GM12878 (cell line): Measurements from ENCODE around the gene TMUB2. TPM values are rescaled to one million over a fixed set of nuclear protein-coding genes. Genes with fewer than 3 reads are reported as not detected.

Experiments
- ATAC-seq: fragments of 200-7000 bp; cut with Tn5 transposase; 3 replicates; pipeline ENCODE4 v1.9.1; 2020; ENCODE audit warnings: mild to moderate bottlenecking, moderate library complexity
- BruUV-seq: library from RNA; stranded (reverse); fragments of 400-500 nt; replicated peaks from 2 replicates; lab custom pipeline; 2021; lab: Mats Ljungman, UMichigan
- CTCF ChIA-PET: fragments of 300-600 bp; sonication (Branson Sonifier 250); formaldehyde crosslinking; extraction: SDS; loops from one replicate; lab custom pipeline; 2021; ENCODE audit warnings: inconsistent platforms; lab: Yijun Ruan, JAX
- POLR2A ChIA-PET: fragments of 350-600 bp; formaldehyde crosslinking; extraction: SDS; loops from one replicate; lab custom pipeline; 2021; ENCODE audit warnings: inconsistent platforms; lab: Charles Lee
- RAD21 ChIA-PET: fragments of 300-600 bp; sonication (Branson Sonifier 250); formaldehyde crosslinking; loops from one replicate; lab custom pipeline; 2023; ENCODE audit warnings: antibody characterized with exemption; ENCODE audit not compliant: unreplicated experiment; lab: Charles Lee
- SMC1A ChIA-PET: fragments of 300-600 bp; sonication (Branson Sonifier 250); formaldehyde crosslinking; loops from one replicate; lab custom pipeline; 2023; ENCODE audit not compliant: unreplicated experiment, uncharacterized antibody; lab: Charles Lee
- DNase-seq: peaks from one replicate; pipeline ENCODE4 v3.0.0-alpha.2; 2011; ENCODE audit warnings: low read depth, low spot score
- FAIRE-seq: peaks from 3 replicates; lab custom pipeline; 2011; peaks lifted over from hg19 to GRCh38; lab: Jason Lieb, UNC
- H2AFZ ChIP-seq: 2 replicates; pipeline ENCODE4 v1.6.0; 2011; ENCODE audit warnings: low read depth, low read length, control low read depth; ENCODE audit not compliant: control insufficient read depth
- H3K27ac ChIP-seq: 2 replicates; pipeline ENCODE4 v1.5.1; 2011; ENCODE audit warnings: control low read depth; ENCODE audit not compliant: control insufficient read depth, insufficient read depth
- H3K27me3 ChIP-seq, 2 experiments: replicated peaks in 1 of 2; 2 replicates each; pipeline versions ENCODE4 v1.6.0 to v1.6.1; 2011; ENCODE audit warnings: low read length in 1 of 2; ENCODE audit not compliant: control insufficient read depth in 2 of 2, insufficient read depth in 2 of 2
- H3K36me3 ChIP-seq, 2 experiments: 2 replicates each; pipeline ENCODE4 v1.5.1; 2011; ENCODE audit warnings: low read length in 1 of 2; ENCODE audit not compliant: control insufficient read depth in 2 of 2, insufficient read depth in 2 of 2
- H3K4me1 ChIP-seq: 2 replicates; pipeline ENCODE4 v1.6.1; 2011; ENCODE audit warnings: mild to moderate bottlenecking, low read length, moderate library complexity, mixed read lengths; ENCODE audit not compliant: control insufficient read depth, insufficient read depth
- H3K4me2 ChIP-seq: 2 replicates; pipeline ENCODE4 v1.6.0; 2011; ENCODE audit warnings: control low read depth; ENCODE audit not compliant: control insufficient read depth, insufficient read depth
- H3K4me3 ChIP-seq: fragments of 200-600 bp; sonication (generic); 2 replicates; pipeline ENCODE4 v1.5.1; 2016
- H3K79me2 ChIP-seq: 2 replicates; pipeline ENCODE4 v1.6.0; 2011; ENCODE audit warnings: low read length; ENCODE audit not compliant: control insufficient read depth, insufficient read depth
- H3K9ac ChIP-seq: 2 replicates; pipeline ENCODE4 v1.8.0; 2011; ENCODE audit warnings: low read length, control low read depth, mixed read lengths; ENCODE audit not compliant: control insufficient read depth, insufficient read depth
- H3K9me3 ChIP-seq: replicated peaks from 3 replicates; pipeline ENCODE4 v1.5.1; 2011; ENCODE audit warnings: mild to moderate bottlenecking, low read length; ENCODE audit not compliant: control insufficient read depth, insufficient read depth
- H4K20me1 ChIP-seq: 2 replicates; pipeline ENCODE4 v1.6.0; 2011; ENCODE audit not compliant: control insufficient read depth, insufficient read depth
- CBX5 ChIP-seq: sonication (generic); IDR thresholded peaks from 2 replicates; pipeline ENCODE4 v1.6.1; 2016; ENCODE audit warnings: low read depth, moderate library complexity, mild to moderate bottlenecking, inconsistent platforms
- GATAD2B ChIP-seq: fragments of 450-650 bp; conservative IDR thresholded peaks from 2 replicates; pipeline ENCODE4 v1.6.1; 2017; ENCODE audit warnings: low read depth, mild to moderate bottlenecking, moderate library complexity
- NR2C1 ChIP-seq: fragments of 450-650 bp; IDR thresholded peaks from 2 replicates; pipeline ENCODE4 v1.6.1; 2017; ENCODE audit warnings: antibody characterized with exemption, mild to moderate bottlenecking, moderate library complexity
- SMAD1 ChIP-seq: fragments of 450-650 bp; IDR thresholded peaks from 2 replicates; pipeline ENCODE4 v1.6.1; 2018; ENCODE audit warnings: mild to moderate bottlenecking, low read depth; ENCODE audit not compliant: partially characterized antibody
- TBL1XR1 ChIP-seq: IDR thresholded peaks from 2 replicates; pipeline ENCODE4 v1.6.1; 2012; ENCODE audit warnings: low read depth, low read length, improper control_type of control experiment
- ZBED1 ChIP-seq: IDR thresholded peaks from 2 replicates; pipeline ENCODE4 v1.6.1; 2016; ENCODE audit warnings: borderline replicate concordance
- ZNF217 ChIP-seq: fragments of 450-650 bp; IDR thresholded peaks from 2 replicates; pipeline ENCODE4 v1.6.1; 2017; ENCODE audit warnings: antibody characterized with exemption, mild to moderate bottlenecking
- WGBS: methylation state at CpG from one replicate; pipeline ENCODE4 v1.1.6; 2016; ENCODE audit warnings: low lambda C conversion rate; ENCODE audit not compliant: insufficient replicate concordance, insufficient coverage; ENCODE audit errors: missing lambda C conversion rate; 5-methylcytosine and 5-hydroxymethylcytosine counted together
- in situ Hi-C: fragments of 300-500 bp; cut with MboI; formaldehyde crosslinking; loops from 9 replicates; pipeline ENCODE4 v1.14.3; 2018; ENCODE audit warnings: mixed read lengths
- intact Hi-C: fragments of 100-400 bp; cut with micrococcal nuclease; formaldehyde crosslinking; loops from one replicate; pipeline ENCODE4 v1.14.2; 2022; ENCODE audit not compliant: unreplicated experiment
- polyA plus RNA-seq, 11 experiments: library from polyadenylated mRNA; depleted of rRNA in 4 of 11; unstranded in 6 of 11; stranded (reverse) in 5 of 11; fragments of >200 nt; fragmentation: Nextera tagmentation in 4 of 11; fragmentation: Illumina TruSeq in 1 of 11; extraction: Ambion mirVana in 4 of 11; extraction: Trizol in 1 of 11; gene quantifications; 1 replicate in 1 of 11; 2 replicates in 10 of 11; pipeline versions ENCODE4 v1.2.1 to v1.2.3, GENCODE V29; 2011 to 2016; ENCODE audit warnings: inconsistent platforms in 2 of 11, missing spikeins in 2 of 11, low read depth in 1 of 11
- total RNA-seq, 4 experiments: library from RNA; depleted of rRNA in 3 of 4; stranded (reverse); fragments of >200 nt in 3 of 4; fragmentation: Illumina TruSeq in 1 of 4; extraction: Trizol in 1 of 4; gene quantifications; 2 replicates each; pipeline versions ENCODE4 v1.2.1 to v1.2.3, GENCODE V29; 2013 to 2021
- TF ChIP-seq, protein P1 (sequence below): IDR thresholded peaks from 2 replicates; pipeline ENCODE4 v1.6.1; 2011; ENCODE audit warnings: low read depth, low read length, improper control_type of control experiment, borderline replicate concordance
- TF ChIP-seq, protein P2 (sequence below): IDR thresholded peaks from 2 replicates; pipeline ENCODE4 v1.6.1; 2011; ENCODE audit warnings: borderline replicate concordance, low read depth, mild to moderate bottlenecking, moderate library complexity, mixed read lengths, low read length; ENCODE audit not compliant: insufficient read depth; ENCODE audit errors: extremely low read length
- TF ChIP-seq, protein P3 (sequence below): fragments of 450-650 bp; conservative IDR thresholded peaks from 2 replicates; pipeline ENCODE4 v1.6.1; 2017; ENCODE audit warnings: mild to moderate bottlenecking, moderate library complexity
- TF ChIP-seq, protein P4 (sequence below): fragments of 450-650 bp; IDR thresholded peaks from 2 replicates; pipeline ENCODE4 v1.6.1; 2017; ENCODE audit warnings: antibody characterized with exemption, mild to moderate bottlenecking, moderate library complexity
- TF ChIP-seq, protein P5 (sequence below): fragments of 450-650 bp; IDR thresholded peaks from 2 replicates; pipeline ENCODE4 v1.6.1; 2017; ENCODE audit warnings: mild to moderate bottlenecking

Gene TMUB2
- total and polyA plus RNA-seq, 10 of the 15 experiments (the other 5 are each of a cell fraction or from before 2014, with no cell fraction given): 4.3 to 34.0 (median 20.0) TPM

DNA sequence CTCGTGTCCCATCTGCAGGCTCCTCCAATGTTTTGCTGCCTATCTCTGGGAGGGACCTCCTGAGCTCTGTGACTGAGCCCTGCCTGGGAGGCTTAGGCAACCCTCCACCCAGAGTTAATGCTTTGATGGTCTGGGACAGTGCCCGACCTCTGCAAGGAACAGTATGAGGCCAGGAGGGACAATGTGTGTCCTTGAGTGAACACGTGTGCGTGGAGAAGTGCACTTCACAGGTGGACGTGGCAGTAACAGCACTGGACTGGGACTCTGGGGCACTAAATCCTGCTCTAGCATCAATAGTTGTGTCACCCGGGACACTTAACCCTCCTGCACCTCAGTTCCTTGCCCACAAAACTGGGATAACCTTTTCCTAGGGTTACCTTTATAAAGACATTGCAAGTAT, 28.1 kb downstream of the TMUB2 start:
- ChIA-PET SMC1A (interaction anchor here (1.1 kb wide), 1 partner anchor 134 kb away, joined by 4 read pairs; no protein-coding TSS in a partner anchor), POLR2A (interaction anchor here (0.5 kb wide), 2 partner anchors 30 to 288 kb away, joined by 3 to 5 read pairs; no protein-coding TSS in a partner anchor), RAD21 (no interaction called here), CTCF (interaction anchor here (0.8 to 3.9 kb wide), 3 partner anchors 13 to 131 kb away, joined by 3 to 43 read pairs (median 3); partner anchors contain the start of genes ATXN7L3 and GRN)
- 81% methylated on average over 6 of the region's 6 CpGs for WGBS
- no peak overlapping the region for H3K4me3 ChIP-seq
- H3K27me3 ChIP-seq: no peaks in the 10 kb centered on the region
- no peaks in the 10 kb centered on the region for H4K20me1 ChIP-seq
- TF ChIP-seq, protein P1, sequence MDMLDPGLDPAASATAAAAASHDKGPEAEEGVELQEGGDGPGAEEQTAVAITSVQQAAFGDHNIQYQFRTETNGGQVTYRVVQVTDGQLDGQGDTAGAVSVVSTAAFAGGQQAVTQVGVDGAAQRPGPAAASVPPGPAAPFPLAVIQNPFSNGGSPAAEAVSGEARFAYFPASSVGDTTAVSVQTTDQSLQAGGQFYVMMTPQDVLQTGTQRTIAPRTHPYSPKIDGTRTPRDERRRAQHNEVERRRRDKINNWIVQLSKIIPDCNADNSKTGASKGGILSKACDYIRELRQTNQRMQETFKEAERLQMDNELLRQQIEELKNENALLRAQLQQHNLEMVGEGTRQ: no peak
- no peak for TF ChIP-seq ZBED1
- TF ChIP-seq, protein P2, sequence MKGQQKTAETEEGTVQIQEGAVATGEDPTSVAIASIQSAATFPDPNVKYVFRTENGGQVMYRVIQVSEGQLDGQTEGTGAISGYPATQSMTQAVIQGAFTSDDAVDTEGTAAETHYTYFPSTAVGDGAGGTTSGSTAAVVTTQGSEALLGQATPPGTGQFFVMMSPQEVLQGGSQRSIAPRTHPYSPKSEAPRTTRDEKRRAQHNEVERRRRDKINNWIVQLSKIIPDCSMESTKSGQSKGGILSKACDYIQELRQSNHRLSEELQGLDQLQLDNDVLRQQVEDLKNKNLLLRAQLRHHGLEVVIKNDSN: no peak
- TF ChIP-seq, protein P3, sequence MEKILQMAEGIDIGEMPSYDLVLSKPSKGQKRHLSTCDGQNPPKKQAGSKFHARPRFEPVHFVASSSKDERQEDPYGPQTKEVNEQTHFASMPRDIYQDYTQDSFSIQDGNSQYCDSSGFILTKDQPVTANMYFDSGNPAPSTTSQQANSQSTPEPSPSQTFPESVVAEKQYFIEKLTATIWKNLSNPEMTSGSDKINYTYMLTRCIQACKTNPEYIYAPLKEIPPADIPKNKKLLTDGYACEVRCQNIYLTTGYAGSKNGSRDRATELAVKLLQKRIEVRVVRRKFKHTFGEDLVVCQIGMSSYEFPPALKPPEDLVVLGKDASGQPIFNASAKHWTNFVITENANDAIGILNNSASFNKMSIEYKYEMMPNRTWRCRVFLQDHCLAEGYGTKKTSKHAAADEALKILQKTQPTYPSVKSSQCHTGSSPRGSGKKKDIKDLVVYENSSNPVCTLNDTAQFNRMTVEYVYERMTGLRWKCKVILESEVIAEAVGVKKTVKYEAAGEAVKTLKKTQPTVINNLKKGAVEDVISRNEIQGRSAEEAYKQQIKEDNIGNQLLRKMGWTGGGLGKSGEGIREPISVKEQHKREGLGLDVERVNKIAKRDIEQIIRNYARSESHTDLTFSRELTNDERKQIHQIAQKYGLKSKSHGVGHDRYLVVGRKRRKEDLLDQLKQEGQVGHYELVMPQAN: no peak
- TF ChIP-seq, protein P4, sequence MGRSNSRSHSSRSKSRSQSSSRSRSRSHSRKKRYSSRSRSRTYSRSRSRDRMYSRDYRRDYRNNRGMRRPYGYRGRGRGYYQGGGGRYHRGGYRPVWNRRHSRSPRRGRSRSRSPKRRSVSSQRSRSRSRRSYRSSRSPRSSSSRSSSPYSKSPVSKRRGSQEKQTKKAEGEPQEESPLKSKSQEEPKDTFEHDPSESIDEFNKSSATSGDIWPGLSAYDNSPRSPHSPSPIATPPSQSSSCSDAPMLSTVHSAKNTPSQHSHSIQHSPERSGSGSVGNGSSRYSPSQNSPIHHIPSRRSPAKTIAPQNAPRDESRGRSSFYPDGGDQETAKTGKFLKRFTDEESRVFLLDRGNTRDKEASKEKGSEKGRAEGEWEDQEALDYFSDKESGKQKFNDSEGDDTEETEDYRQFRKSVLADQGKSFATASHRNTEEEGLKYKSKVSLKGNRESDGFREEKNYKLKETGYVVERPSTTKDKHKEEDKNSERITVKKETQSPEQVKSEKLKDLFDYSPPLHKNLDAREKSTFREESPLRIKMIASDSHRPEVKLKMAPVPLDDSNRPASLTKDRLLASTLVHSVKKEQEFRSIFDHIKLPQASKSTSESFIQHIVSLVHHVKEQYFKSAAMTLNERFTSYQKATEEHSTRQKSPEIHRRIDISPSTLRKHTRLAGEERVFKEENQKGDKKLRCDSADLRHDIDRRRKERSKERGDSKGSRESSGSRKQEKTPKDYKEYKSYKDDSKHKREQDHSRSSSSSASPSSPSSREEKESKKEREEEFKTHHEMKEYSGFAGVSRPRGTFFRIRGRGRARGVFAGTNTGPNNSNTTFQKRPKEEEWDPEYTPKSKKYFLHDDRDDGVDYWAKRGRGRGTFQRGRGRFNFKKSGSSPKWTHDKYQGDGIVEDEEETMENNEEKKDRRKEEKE: no peak
- TF ChIP-seq ZNF217: no peak
- TF ChIP-seq NR2C1: no peak
- TF ChIP-seq TBL1XR1: no peak
- no peak for TF ChIP-seq CBX5
- no peak for TF ChIP-seq SMAD1
- TF ChIP-seq, protein P5, sequence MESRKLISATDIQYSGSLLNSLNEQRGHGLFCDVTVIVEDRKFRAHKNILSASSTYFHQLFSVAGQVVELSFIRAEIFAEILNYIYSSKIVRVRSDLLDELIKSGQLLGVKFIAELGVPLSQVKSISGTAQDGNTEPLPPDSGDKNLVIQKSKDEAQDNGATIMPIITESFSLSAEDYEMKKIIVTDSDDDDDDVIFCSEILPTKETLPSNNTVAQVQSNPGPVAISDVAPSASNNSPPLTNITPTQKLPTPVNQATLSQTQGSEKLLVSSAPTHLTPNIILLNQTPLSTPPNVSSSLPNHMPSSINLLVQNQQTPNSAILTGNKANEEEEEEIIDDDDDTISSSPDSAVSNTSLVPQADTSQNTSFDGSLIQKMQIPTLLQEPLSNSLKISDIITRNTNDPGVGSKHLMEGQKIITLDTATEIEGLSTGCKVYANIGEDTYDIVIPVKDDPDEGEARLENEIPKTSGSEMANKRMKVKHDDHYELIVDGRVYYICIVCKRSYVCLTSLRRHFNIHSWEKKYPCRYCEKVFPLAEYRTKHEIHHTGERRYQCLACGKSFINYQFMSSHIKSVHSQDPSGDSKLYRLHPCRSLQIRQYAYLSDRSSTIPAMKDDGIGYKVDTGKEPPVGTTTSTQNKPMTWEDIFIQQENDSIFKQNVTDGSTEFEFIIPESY: no peak
- no peak for TF ChIP-seq GATAD2B
- intact Hi-C loops: loop anchor here (10.0 kb wide), 1 partner anchor 290 kb away; the partner anchor contains the start of gene GPATCH8
- FAIRE-seq: no peak
- peaks cover 27% of the 10 kb centered on the region for H3K4me1 ChIP-seq
- no TSS peak for BruUV-seq
- in situ Hi-C loops: loop anchor here (25.0 kb wide), 1 partner anchor 297 kb away; the partner anchor contains the start of gene GPATCH8
- no peak for ATAC-seq
- H3K9me3 ChIP-seq: no peaks in the 10 kb centered on the region
- no peak for DNase-seq
- peaks cover 28 to 43% of the 10 kb centered on the region in 2 experiments for H3K36me3 ChIP-seq
- H3K27ac ChIP-seq: no peak overlapping the region
- H3K9ac ChIP-seq: no peak overlapping the region
- H3K4me2 ChIP-seq: no peak overlapping the region
- no peak overlapping the region for H2AFZ ChIP-seq
- peaks cover 46% of the 10 kb centered on the region for H3K79me2 ChIP-seq
